Lower lobe of right lung (tissue), 2 donors: ENCODE data around the gene SMTNL2. TPM values are rescaled to one million over a fixed set of nuclear protein-coding genes. Genes with fewer than 3 reads are reported as not detected.

Experiments used
- ATAC-seq, 2 donors: fragments of 200-7000 bp; cut with Tn5 transposase; one replicate each; pipeline ENCODE4 v1.9.1; 2020 to 2022; ENCODE audit warnings: mild to moderate bottlenecking in 2 of 2, moderate library complexity in 2 of 2
- DNase-seq: peaks from one replicate; pipeline ENCODE4 v3.0.0-alpha.2; 2020
- H3K27ac ChIP-seq: fragments of 200-600 bp; one replicate; pipeline ENCODE4 v1.8.0; 2022
- H3K27me3 ChIP-seq: fragments of 200-600 bp; one replicate; pipeline ENCODE4 v1.8.0; 2022; ENCODE audit warnings: low read depth
- H3K36me3 ChIP-seq: fragments of 200-600 bp; one replicate; pipeline ENCODE4 v1.8.0; 2022; ENCODE audit warnings: mild to moderate bottlenecking
- H3K4me1 ChIP-seq: fragments of 200-600 bp; one replicate; pipeline ENCODE4 v1.8.0; 2022
- H3K4me3 ChIP-seq: fragments of 200-600 bp; one replicate; pipeline ENCODE4 v1.8.0; 2022; ENCODE audit warnings: mild to moderate bottlenecking
- H3K9me3 ChIP-seq: fragments of 200-600 bp; one replicate; pipeline ENCODE4 v1.8.0; 2022
- CTCF ChIP-seq: fragments of 200-600 bp; IDR thresholded peaks from one replicate; pipeline ENCODE4 v1.8.0; 2022; ENCODE audit warnings: antibody characterized with exemption, mild to moderate bottlenecking
- intact Hi-C: fragments of 100-400 bp; cut with DNase I; formaldehyde crosslinking; loops from one replicate; pipeline ENCODE4 v1.11.0; 2022
- total RNA-seq: library from RNA; stranded (reverse); fragmentation: NEBNext Ultra II Directional; extraction: Animal tissue kit (Norgen Biotek cat#: 25700); gene quantifications from one replicate; pipeline ENCODE4 v1.2.1, GENCODE V29; 2021
- donor health status: DM: no; HTN: yes; CAD: no; lungs with severe emphysema.

SMTNL2 gene
- total RNA-seq, 1 donor from 2014 or later, result 6.4 TPM

- Histone ChIP-seq H3K27me3 (peaks cover 46% of the 10 kb centered on the region), H3K9me3 (no peaks in the 10 kb centered on the region), H3K27ac (no peak overlapping the region), H3K4me3 (no peak overlapping the region), H3K4me1 (peaks cover 8% of the 10 kb centered on the region), H3K36me3 (no peaks in the 10 kb centered on the region)
- no peak for ATAC-seq
- intact Hi-C loops, result no loop called here
- no peak for DNase-seq
- no peak for TF ChIP-seq CTCF
These were observed 1.6 kb upstream of the SMTNL2 start for GRCh38 chr17:4582691-4583090.

GRCh38 chr17:4583206-4583605 is 1.1 kb upstream of the SMTNL2 start:
- ATAC-seq (no peak), DNase-seq (no peak)
- Histone ChIP-seq H3K27ac (no peak overlapping the region), H3K4me1 (peaks cover 8% of the 10 kb centered on the region), H3K36me3 (no peaks in the 10 kb centered on the region), H3K4me3 (no peak overlapping the region), H3K9me3 (no peaks in the 10 kb centered on the region), H3K27me3 (peaks cover 46% of the 10 kb centered on the region)
- intact Hi-C loops, result no loop called here
- no peak for TF ChIP-seq CTCF

GRCh38 chr17:4583782-4584100 is 588 bp upstream of the SMTNL2 start:
- DNase-seq (no peak), ATAC-seq (peak; percentile 54)
- Histone ChIP-seq H3K4me1 (peaks cover 8% of the 10 kb centered on the region), H3K9me3 (no peaks in the 10 kb centered on the region), H3K27ac (peak overlapping the region; percentile 44), H3K27me3 (peaks cover 46% of the 10 kb centered on the region), H3K36me3 (no peaks in the 10 kb centered on the region), H3K4me3 (peak overlapping the region; percentile 59)
- intact Hi-C loops, result no loop called here
- peak; percentile 35 for TF ChIP-seq CTCF

- H3K4me1 ChIP-seq, result peaks cover 8% of the 10 kb centered on the region
- no peaks in the 10 kb centered on the region for H3K36me3 ChIP-seq
- no peak for TF ChIP-seq CTCF
- DNase-seq (no peak), ATAC-seq (peak in 1 of 2 donors; percentile 2)
- H3K27me3 ChIP-seq, result peaks cover 46% of the 10 kb centered on the region
- no peak overlapping the region for H3K27ac ChIP-seq
- peak overlapping the region; percentile 59 for H3K4me3 ChIP-seq
- intact Hi-C loops, result no loop called here
- H3K9me3 ChIP-seq, result no peaks in the 10 kb centered on the region
These were observed 748 bp downstream of the SMTNL2 start for GRCh38 chr17:4584917-4585637.

- intact Hi-C loops, result no loop called here
- DNase-seq (no peak), ATAC-seq (no peak)
- H3K27me3 ChIP-seq, result peaks cover 41% of the 10 kb centered on the region
- H3K36me3 ChIP-seq, result no peaks in the 10 kb centered on the region
- no peak overlapping the region for H3K27ac ChIP-seq
- no peaks in the 10 kb centered on the region for H3K9me3 ChIP-seq
- TF ChIP-seq CTCF, result no peak
- H3K4me1 ChIP-seq, result peaks cover 8% of the 10 kb centered on the region
- H3K4me3 ChIP-seq, result peak overlapping the region; percentile 59
These were observed 1.3 kb downstream of the SMTNL2 start for GRCh38 chr17:4585638-4585994.
